WERI-Rb-1 (cell line): Measurements from ENCODE around the gene RNF113B.

ENCODE experiments used
- DNase-seq: peaks from one replicate; pipeline ENCODE4 v3.0.0-alpha.2; 2020
- H3K27ac ChIP-seq: fragments of 250-450 bp; sonication (Bioruptor Pico); 2 replicates; pipeline ENCODE4 v1.5.1; 2020; ENCODE audit warnings: mild to moderate bottlenecking, moderate library complexity
- H3K27me3 ChIP-seq: fragments of 250-450 bp; sonication (Bioruptor Pico); 2 replicates; pipeline ENCODE4 v1.5.1; 2021; ENCODE audit warnings: mild to moderate bottlenecking, low read depth, moderate library complexity; ENCODE audit not compliant: insufficient read depth, severe bottlenecking
- H3K36me3 ChIP-seq: fragments of 250-450 bp; sonication (Bioruptor Pico); 2 replicates; pipeline ENCODE4 v1.5.1; 2020; ENCODE audit warnings: mild to moderate bottlenecking, moderate library complexity
- H3K4me3 ChIP-seq: 2 replicates; pipeline ENCODE4 v1.5.1; 2011; ENCODE audit warnings: low read depth, mild to moderate bottlenecking, control low read depth, low read length
- H3K9me3 ChIP-seq: fragments of 250-450 bp; sonication (Bioruptor Pico); 2 replicates; pipeline ENCODE4 v1.5.1; 2021; ENCODE audit warnings: mild to moderate bottlenecking, moderate library complexity; ENCODE audit not compliant: severe bottlenecking
- CTCF ChIP-seq: IDR thresholded peaks from 2 replicates; pipeline ENCODE4 v1.5.1; 2011; ENCODE audit warnings: low read depth, mild to moderate bottlenecking, control low read depth, inconsistent platforms, low read length

The RNF113B gene

GRCh38 chr13:98187965-98188261, 10.8 kb upstream of the RNF113B start:
- Histone ChIP-seq H3K27ac (no peak overlapping the region), H3K36me3 (peaks cover 6% of the 10 kb centered on the region; the same call in 1 of the 2 replicates)
- TF ChIP-seq CTCF = no peak

GRCh38 chr13:98187155-98187964, 10.3 kb upstream of the RNF113B start:
- no peaks in the 10 kb centered on the region for H3K9me3 ChIP-seq

More at GRCh38 chr13:98187965-98188261, 10.8 kb upstream of the RNF113B start:
- H3K9me3 ChIP-seq = no peaks in the 10 kb centered on the region
- H3K27me3 ChIP-seq = no peaks in the 10 kb centered on the region
- no peak for DNase-seq
- H3K4me3 ChIP-seq = no peak overlapping the region

GRCh38 chr13:98184792-98185191, 7.7 kb upstream of the RNF113B start:
- no peak overlapping the region for H3K4me3 ChIP-seq
- no peaks in the 10 kb centered on the region for H3K9me3 ChIP-seq
- DNase-seq = no peak
- no peak for TF ChIP-seq CTCF
- H3K27ac ChIP-seq = no peak overlapping the region
- 0 out of 2 replicates have a peak, but pooled peaks cover 2% of the 10 kb centered on the region for H3K36me3 ChIP-seq
- H3K27me3 ChIP-seq = no peaks in the 10 kb centered on the region

More at GRCh38 chr13:98187155-98187964, 10.3 kb upstream of the RNF113B start:
- peaks cover 5% of the 10 kb centered on the region; the same call in 1 of the 2 replicates for H3K36me3 ChIP-seq
- no peak for TF ChIP-seq CTCF
- no peak overlapping the region for H3K4me3 ChIP-seq
- no peak overlapping the region for H3K27ac ChIP-seq
- DNase-seq = no peak
- H3K27me3 ChIP-seq = no peaks in the 10 kb centered on the region

GRCh38 chr13:98182589-98182988, 5.5 kb upstream of the RNF113B start:
- Histone ChIP-seq H3K36me3 (peaks cover 14% of the 10 kb centered on the region), H3K4me3 (no peak overlapping the region), H3K27me3 (no peaks in the 10 kb centered on the region), H3K27ac (no peak overlapping the region), H3K9me3 (no peaks in the 10 kb centered on the region)
- no peak for TF ChIP-seq CTCF
- DNase-seq = no peak

GRCh38 chr13:98182153-98182552, 5.1 kb upstream of the RNF113B start:
- H3K36me3 ChIP-seq = peaks cover 16% of the 10 kb centered on the region
- H3K27me3 ChIP-seq = no peaks in the 10 kb centered on the region
- no peak overlapping the region for H3K27ac ChIP-seq
- no peak overlapping the region for H3K4me3 ChIP-seq
- no peak for TF ChIP-seq CTCF
- DNase-seq = no peak
- H3K9me3 ChIP-seq = no peaks in the 10 kb centered on the region
